HG02870 (cell line): ENCODE data around the gene AP1S1.

Experiments used
- ATAC-seq: cut with Tn5 transposase; IDR thresholded peaks from one replicate; pipeline ENCODE4 v1.9.1; 2021; ENCODE audit warnings: mild to moderate bottlenecking, moderate library complexity; ENCODE audit not compliant: unreplicated experiment

The AP1S1 gene

GRCh38 chr7:101156277-101156676 lies 2.0 kb downstream of the AP1S1 start:
- ATAC-seq = no peak

- no peak for ATAC-seq
Measured at GRCh38 chr7:101156866-101157589, 2.8 kb downstream of the AP1S1 start.

DNA sequence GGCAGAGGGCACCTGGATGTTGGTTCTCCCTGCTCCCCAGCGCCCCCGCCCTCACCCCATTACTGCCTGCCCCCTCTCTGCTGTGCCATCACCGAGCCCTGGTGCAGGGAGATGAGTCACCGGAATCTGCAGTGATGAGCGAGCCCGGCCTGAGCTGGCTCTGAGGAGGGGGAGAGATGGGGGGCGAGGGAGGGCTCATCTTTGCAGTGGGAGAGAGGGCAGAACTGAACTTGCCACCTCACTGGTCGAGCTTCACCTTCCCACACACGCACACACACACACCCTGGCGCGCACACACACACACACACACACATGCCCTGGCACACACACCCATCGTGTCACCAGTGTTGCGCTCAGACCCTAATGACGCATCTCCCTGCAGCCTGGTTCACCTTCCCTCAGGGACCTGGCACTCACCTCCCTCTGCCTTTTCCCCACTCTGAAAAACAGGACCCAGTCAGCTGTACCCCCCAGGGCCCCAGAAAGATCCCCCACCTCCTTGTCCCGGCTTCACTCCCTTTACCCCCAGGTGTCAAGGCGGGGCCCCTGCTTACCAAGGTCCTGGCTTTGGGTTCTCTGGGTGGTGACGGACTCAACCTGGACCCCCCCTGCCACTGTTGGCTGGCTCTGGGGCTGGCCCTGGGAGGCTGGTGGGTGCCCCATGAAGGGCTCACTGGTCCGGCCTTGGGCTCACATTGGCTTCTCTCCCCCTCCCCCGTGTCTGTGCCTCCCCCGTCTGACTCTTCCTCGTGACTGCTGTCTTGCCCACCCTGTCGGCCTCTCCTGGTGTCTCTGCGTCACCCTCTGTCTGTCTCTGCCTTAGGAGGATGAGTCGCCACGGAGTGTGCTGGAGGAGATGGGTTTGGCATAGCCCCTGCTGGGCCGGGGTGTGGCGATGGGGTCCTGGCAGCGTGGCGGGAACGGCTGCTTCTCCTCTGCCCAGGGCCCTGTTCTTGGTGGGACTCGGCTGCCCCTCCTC lies 5.7 kb downstream of the AP1S1 start:
- no peak for ATAC-seq

- ATAC-seq = no peak
Measured at GRCh38 chr7:101160910-101161309, 6.6 kb downstream of the AP1S1 start.

DNA sequence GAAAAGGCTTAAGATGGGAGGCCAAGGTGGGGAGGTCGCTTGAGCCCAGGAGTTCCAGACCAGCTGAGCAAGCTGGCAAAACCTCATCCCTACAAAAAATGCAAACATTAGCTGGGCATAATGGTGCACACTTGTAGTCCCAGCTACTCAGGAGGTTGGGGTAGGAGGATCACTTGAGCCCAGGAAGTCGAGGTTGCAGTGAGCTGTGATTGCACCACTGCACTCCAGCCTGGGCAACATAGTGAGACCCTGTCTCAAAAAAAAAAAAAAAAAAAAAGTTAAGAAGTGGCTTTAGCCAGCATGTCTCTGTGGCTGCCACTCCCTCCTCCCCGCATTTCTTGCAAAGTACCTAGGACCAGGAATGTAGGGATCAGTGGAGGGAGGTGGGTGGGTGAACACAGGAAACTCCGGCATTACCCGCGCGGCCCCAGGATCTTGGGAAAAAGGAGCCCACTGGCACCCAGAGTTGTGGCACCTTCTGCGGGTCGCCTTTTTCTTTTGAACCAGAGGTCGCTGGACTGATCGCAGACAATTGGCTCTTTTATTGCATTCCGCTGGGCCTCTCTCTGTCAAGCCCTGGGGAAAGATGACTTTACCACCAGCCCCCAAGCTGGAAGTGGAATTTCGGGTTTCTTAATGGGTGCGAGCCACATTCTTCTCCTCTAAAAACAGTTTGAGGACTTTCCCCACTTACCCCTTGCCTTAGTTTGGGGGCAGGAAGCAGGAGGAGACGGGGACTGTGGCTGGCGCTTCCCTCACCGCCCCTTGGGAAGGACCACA lies 7.6 kb downstream of the AP1S1 start:
- ATAC-seq = no peak

- no peak for ATAC-seq
Measured at GRCh38 chr7:101162551-101163278, 8.4 kb downstream of the AP1S1 start.

DNA sequence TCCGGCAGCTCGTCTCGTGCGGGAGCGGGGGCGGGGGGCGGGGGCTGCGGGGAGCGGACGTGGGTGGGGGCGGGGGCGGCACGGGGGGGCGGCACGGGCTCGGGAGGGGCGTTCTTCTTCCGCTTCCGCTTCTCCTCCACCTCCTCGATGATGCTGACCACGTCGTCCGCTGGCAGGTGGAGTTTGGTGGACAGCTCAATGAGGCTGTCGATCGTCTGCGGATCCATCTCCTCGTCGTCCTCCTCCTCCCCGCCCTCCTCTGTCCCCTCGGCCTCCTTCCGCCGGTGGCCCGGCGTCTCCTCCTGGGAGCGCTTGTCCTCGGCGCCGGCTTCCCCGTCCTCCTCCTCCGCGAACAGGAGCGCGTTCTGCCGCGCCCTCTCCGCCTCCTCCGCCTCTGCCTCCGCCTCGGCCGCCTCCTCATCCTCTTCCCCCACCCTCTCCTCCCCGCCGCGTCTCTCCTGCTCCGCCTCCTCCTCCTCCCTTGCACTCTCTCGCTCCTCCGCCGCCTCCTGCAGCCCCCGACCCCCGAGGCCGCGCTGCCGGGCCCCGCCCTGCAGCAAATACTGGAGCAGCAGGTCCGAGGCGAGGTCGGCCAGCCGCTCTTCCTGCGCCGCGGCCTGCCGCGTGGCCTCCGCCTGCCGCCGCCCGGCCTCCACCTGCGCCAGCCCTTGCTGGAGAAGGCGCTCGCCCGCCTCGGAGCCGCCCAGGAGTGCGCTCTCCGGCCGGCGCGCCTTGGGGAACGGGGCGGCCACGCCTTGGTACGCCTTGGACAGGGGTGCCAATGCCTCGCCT lies 9.2 kb downstream of the AP1S1 start:
- no peak for ATAC-seq

GRCh38 chr7:101164071-101164840 lies 10.0 kb downstream of the AP1S1 start:
- no peak for ATAC-seq

DNA sequence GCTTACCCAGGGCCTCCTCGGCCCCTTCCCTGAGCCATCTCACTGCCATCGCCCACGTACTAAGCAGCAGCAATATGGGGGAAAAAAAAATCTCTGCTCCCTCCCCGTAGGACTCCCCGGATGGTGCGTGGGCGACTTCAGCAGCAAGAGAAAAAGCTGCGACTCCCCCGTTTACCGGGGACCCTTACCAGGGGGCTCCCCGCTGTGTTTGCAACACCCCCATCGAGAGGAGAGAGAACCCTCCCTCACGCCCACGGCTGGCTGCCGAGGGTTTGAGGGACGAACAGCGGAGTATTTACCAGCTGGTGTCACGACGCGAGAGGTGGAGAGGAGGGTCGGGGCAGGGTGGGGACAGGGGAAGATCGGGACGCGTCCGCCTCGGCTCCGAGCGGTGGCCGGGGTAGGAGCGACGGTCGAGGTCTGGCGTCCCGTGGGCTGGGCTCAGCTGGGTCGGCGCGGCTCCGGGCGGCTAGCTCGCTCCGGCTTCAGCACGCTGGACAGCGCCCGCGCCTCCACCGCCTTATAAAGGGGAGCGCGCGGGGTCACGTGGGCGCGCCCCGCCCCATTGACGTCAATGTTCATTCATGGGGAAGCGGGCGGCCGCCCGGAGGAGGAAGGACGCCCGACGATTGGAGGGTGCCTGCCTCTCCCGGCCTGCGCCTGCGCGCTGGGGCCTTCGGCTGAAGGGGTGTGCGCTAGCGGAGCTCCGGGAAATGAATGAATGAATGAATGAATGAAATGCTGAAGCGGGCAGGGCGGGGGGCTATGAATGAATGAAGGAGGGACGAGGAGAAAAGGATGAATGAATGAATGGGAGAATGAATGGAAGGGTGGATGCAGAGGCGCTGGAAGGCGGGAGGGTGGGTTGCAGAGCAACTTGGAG lies 11.0 kb downstream of the AP1S1 start, which contains the start of gene VGF:
VGF (minus strand) TSS at position 495 of the 883 bp plus-strand sequence. CDS start 726 bp downstream, outside the sequence.
- ATAC-seq = no peak

GRCh38 chr7:101165958-101166647 lies 11.8 kb downstream of the AP1S1 start:
- no peak for ATAC-seq

GRCh38 chr7:101166648-101166908 lies 12.3 kb downstream of the AP1S1 start:
- no peak for ATAC-seq

GRCh38 chr7:101166909-101167644 lies 12.8 kb downstream of the AP1S1 start:
- no peak for ATAC-seq

GRCh38 chr7:101167645-101168411 lies 13.6 kb downstream of the AP1S1 start:
- no peak for ATAC-seq

DNA sequence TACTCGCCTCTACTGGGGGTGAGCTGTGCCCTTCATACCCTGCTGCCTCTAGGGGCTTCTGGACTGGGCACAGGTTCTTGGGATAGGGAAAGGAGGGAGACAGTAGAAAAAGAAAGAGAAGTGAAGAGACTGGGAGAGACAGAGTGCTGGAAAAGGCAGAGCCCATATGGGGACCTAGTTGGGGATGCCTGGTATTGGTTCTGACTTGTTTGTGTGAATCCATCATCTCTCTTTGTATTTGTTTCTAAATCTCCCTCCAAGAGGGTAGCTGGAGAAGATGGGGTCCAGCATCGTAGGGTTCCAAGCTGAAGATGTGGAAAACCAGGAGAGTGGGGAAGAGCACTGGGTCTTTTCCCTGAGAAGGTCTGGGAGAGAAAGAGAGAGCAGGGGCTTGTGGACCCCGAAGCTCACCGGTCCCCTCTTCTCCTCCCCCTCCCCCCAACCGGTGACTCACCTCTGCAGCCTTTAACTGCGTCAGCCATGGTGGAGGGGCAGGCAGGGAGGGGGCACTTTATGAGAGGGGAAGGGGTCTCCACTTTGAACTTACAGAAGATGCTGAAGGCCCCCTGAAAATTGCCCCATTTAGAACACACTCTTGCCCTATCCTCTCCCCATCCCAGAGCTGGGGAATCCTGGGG lies 14.3 kb downstream of the AP1S1 start:
- no peak for ATAC-seq

DNA sequence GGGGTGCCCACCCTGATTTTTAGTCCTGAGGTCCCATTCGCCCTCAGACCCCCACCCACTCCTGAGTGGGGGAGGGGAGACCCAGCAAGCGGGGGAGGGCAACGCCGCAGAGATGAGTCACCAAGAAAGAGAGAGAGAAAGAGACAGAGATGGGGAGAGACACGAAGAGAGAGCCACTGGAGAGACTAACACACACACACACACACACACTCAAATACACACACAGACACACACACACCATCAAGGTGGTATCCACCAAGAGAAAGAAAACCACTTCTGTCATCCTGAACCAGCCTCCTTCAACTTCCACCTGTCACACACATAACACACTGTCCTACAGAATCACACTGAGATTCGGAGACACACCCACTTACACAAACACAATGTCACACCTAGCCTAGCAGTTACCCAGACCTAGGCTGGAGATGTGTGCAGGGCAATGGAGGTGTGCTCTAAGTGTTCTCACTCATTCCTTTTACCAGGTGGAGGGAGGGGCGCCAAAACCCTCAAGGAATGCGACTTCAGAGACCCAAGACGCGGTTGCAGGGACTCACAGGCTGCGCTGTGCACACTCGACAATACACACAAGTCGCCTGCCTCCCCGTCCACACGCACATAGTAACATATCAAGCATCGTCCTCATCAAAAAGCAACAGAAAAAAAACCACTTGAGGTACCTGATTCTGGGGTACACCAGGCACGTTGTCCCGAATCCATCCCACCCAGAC lies 15.0 kb downstream of the AP1S1 start:
- no peak for ATAC-seq
